BE2C (cell line): ENCODE results near the gene CEND1.

ENCODE experiments used
- DNase-seq: peaks from one replicate; pipeline ENCODE4 v3.0.0-alpha.2; 2020
- H3K27me3 ChIP-seq: fragments of 250-450 bp; sonication (Bioruptor Pico); 2 replicates; pipeline ENCODE4 v1.5.1; 2020; ENCODE audit warnings: mild to moderate bottlenecking
- H3K36me3 ChIP-seq: fragments of 250-450 bp; sonication (Bioruptor Pico); 2 replicates; pipeline ENCODE4 v1.5.1; 2020; ENCODE audit warnings: mild to moderate bottlenecking
- H3K4me1 ChIP-seq: fragments of 250-450 bp; sonication (Bioruptor Pico); 2 replicates; pipeline ENCODE4 v1.5.1; 2020
- H3K4me3 ChIP-seq: 2 replicates; pipeline ENCODE4 v1.5.1; 2011; ENCODE audit warnings: low read depth, low read length
- H3K9me3 ChIP-seq: fragments of 250-450 bp; sonication (Bioruptor Pico); 2 replicates; pipeline ENCODE4 v1.5.1; 2020
- CTCF ChIP-seq: IDR thresholded peaks from 2 replicates; pipeline ENCODE4 v1.5.1; 2012; ENCODE audit warnings: mild to moderate bottlenecking, low read depth, low read length

The CEND1 gene

GRCh38 chr11:749731-750130 is 40.2 kb downstream of the CEND1 start:
- no peak for TF ChIP-seq CTCF
- H3K4me3 ChIP-seq: no peak overlapping the region
- no peaks in the 10 kb centered on the region for H3K27me3 ChIP-seq
- H3K36me3 ChIP-seq: no peaks in the 10 kb centered on the region; the same call in 1 of the 2 replicates
- no peaks in the 10 kb centered on the region for H3K9me3 ChIP-seq
- no peak for DNase-seq
- H3K4me1 ChIP-seq: no peaks in the 10 kb centered on the region

- DNase-seq: no peak
- H3K27me3 ChIP-seq: no peaks in the 10 kb centered on the region
- H3K36me3 ChIP-seq: no peaks in the 10 kb centered on the region; the same call in 1 of the 2 replicates
- no peaks in the 10 kb centered on the region for H3K9me3 ChIP-seq
- no peaks in the 10 kb centered on the region for H3K4me1 ChIP-seq
- H3K4me3 ChIP-seq: peak overlapping the region; percentile 71
- no peak for TF ChIP-seq CTCF
Observed at GRCh38 chr11:748007-748359, 41.9 kb downstream of the CEND1 start.

GRCh38 chr11:747158-748006 is 42.5 kb downstream of the CEND1 start, which contains the start of gene TALDO1:
TSS of gene TALDO1 (plus strand) at chr11:747464. CDS start at chr11:747482, 18 bp downstream.
- peak within 1 kb of the TSS; percentile 71 for H3K4me3 ChIP-seq
- H3K36me3 ChIP-seq: no peaks in the 10 kb centered on the region; the same call in 1 of the 2 replicates
- no peaks in the 10 kb centered on the region for H3K9me3 ChIP-seq
- DNase-seq: peak; percentile 91
- H3K27me3 ChIP-seq: no peaks in the 10 kb centered on the region
- TF ChIP-seq CTCF: no peak
- H3K4me1 ChIP-seq: no peaks in the 10 kb centered on the region

GRCh38 chr11:746289-747157 is 43.4 kb downstream of the CEND1 start:
- TF ChIP-seq CTCF: no peak
- DNase-seq: peak; percentile 32
- Histone ChIP-seq H3K4me1 (no peaks in the 10 kb centered on the region), H3K36me3 (no peaks in the 10 kb centered on the region; the same call in 1 of the 2 replicates), H3K27me3 (no peaks in the 10 kb centered on the region), H3K9me3 (no peaks in the 10 kb centered on the region), H3K4me3 (peak overlapping the region; percentile 61)

- Histone ChIP-seq H3K4me3 (no peak overlapping the region), H3K36me3 (no peaks in the 10 kb centered on the region; the same call in 1 of the 2 replicates), H3K9me3 (no peaks in the 10 kb centered on the region), H3K27me3 (no peaks in the 10 kb centered on the region), H3K4me1 (no peaks in the 10 kb centered on the region)
- TF ChIP-seq CTCF: no peak
- DNase-seq: no peak
Observed at GRCh38 chr11:745428-745827, 44.5 kb downstream of the CEND1 start.
